Endothelial cell of umbilical vein (primary cell): ENCODE measurements around the gene OR1F1. TPM values are rescaled to one million over a fixed set of nuclear protein-coding genes. Genes with fewer than 3 reads are reported as not detected.

Source experiments
- BruUV-seq: library from RNA; stranded (reverse); fragments of 400-500 nt; replicated peaks from 2 replicates; lab custom pipeline; 2021; lab: Mats Ljungman, UMichigan
- CTCF ChIA-PET: fragments of 300-600, 350-600 bp; sonication (Branson Sonifier 250); formaldehyde crosslinking; loops from one replicate; lab custom pipeline; 2021; ENCODE audit warnings: antibody characterized with exemption, inconsistent platforms; lab: Charles Lee
- POLR2A ChIA-PET: fragments of 300-600, 350-600 bp; sonication (Branson Sonifier 250); formaldehyde crosslinking; loops from one replicate; lab custom pipeline; 2021; ENCODE audit warnings: antibody characterized with exemption, inconsistent platforms; lab: Charles Lee
- DNase-seq: peaks from one replicate; pipeline ENCODE4 v3.0.0-alpha.2; 2011; ENCODE audit warnings: low read depth, low spot score
- FAIRE-seq: peaks from 2 replicates; lab custom pipeline; 2011; peaks lifted over from hg19 to GRCh38; lab: Jason Lieb, UNC
- H2AFZ ChIP-seq: 2 replicates; pipeline ENCODE4 v1.6.0; 2012; ENCODE audit warnings: low read depth, low read length, control low read depth, inconsistent platforms
- H3K27ac ChIP-seq: 2 replicates; pipeline ENCODE4 v1.5.1; 2011; ENCODE audit warnings: low read depth, mild to moderate bottlenecking, control low read depth, low read length, moderate library complexity; ENCODE audit not compliant: insufficient read depth
- H3K27me3 ChIP-seq, 2 experiments: 2 replicates each; pipeline versions ENCODE4 v1.6.0 to v1.6.1; 2011; ENCODE audit warnings: low read length in 2 of 2, mixed read lengths in 1 of 2; ENCODE audit not compliant: control insufficient read depth in 2 of 2, insufficient read depth in 2 of 2
- H3K36me3 ChIP-seq, 2 experiments: 2 replicates in 1 of 2; 3 replicates in 1 of 2; pipeline ENCODE4 v1.5.1; 2011; ENCODE audit warnings: low read length in 2 of 2, mild to moderate bottlenecking in 1 of 2, moderate library complexity in 1 of 2; ENCODE audit not compliant: control insufficient read depth in 2 of 2, insufficient read depth in 2 of 2; ENCODE audit errors: extremely low read depth in 1 of 2
- H3K4me1 ChIP-seq: 3 replicates; pipeline ENCODE4 v1.5.1; 2011; ENCODE audit warnings: mild to moderate bottlenecking, low read length; ENCODE audit not compliant: control insufficient read depth, insufficient read depth; ENCODE audit errors: extremely low read depth
- H3K4me2 ChIP-seq: 2 replicates; pipeline ENCODE4 v1.6.1; 2011; ENCODE audit warnings: low read length, control low read depth, mixed read lengths; ENCODE audit not compliant: insufficient read depth
- H3K4me3 ChIP-seq, 3 experiments: fragments of 200-600 bp in 1 of 3; sonication (generic), shearing (Covaris generic) in 1 of 3; replicated peaks in 1 of 3; 2 replicates each; pipeline ENCODE4 v1.5.1; 2011 to 2016; ENCODE audit warnings: control low read depth in 3 of 3, low read length in 3 of 3, mild to moderate bottlenecking in 2 of 3, inconsistent platforms in 1 of 3, low read depth in 1 of 3, moderate library complexity in 1 of 3; ENCODE audit not compliant: insufficient read depth in 1 of 3
- H3K79me2 ChIP-seq: 2 replicates; pipeline ENCODE4 v1.6.0; 2012; ENCODE audit warnings: low read length, inconsistent platforms; ENCODE audit not compliant: control insufficient read depth, insufficient read depth
- H3K9ac ChIP-seq: replicated peaks from 2 replicates; pipeline ENCODE3; 2011; ENCODE audit warnings: low read length, control low read depth; ENCODE audit not compliant: insufficient read depth; ENCODE audit errors: extremely low read depth
- H3K9me1 ChIP-seq: replicated peaks from 3 replicates; pipeline ENCODE4 v1.6.0; 2011; ENCODE audit warnings: mild to moderate bottlenecking, low read length; ENCODE audit not compliant: control insufficient read depth, insufficient read depth; ENCODE audit errors: extremely low read depth
- H3K9me3 ChIP-seq: replicated peaks from 2 replicates; pipeline ENCODE4 v1.5.1; 2012; ENCODE audit warnings: low read length, inconsistent platforms; ENCODE audit not compliant: control insufficient read depth, insufficient read depth
- H4K20me1 ChIP-seq: replicated peaks from 2 replicates; pipeline ENCODE3; 2011; ENCODE audit warnings: mild to moderate bottlenecking, low read length; ENCODE audit not compliant: control insufficient read depth, insufficient read depth; ENCODE audit errors: extremely low read depth
- EZH2 ChIP-seq: IDR thresholded peaks from 2 replicates; pipeline ENCODE4 v1.6.1; 2012; ENCODE audit warnings: borderline replicate concordance, low read depth, mild to moderate bottlenecking, moderate library complexity, low read length, inconsistent platforms; ENCODE audit not compliant: severe bottlenecking
- FOS ChIP-seq: IDR thresholded peaks from 2 replicates; pipeline ENCODE4 v1.6.1; 2011; ENCODE audit warnings: mild to moderate bottlenecking, low read length, moderate library complexity, borderline replicate concordance; ENCODE audit not compliant: insufficient read depth
- GATA2 ChIP-seq: IDR thresholded peaks from 2 replicates; pipeline ENCODE4 v1.7.0; 2011; ENCODE audit warnings: low read depth, mild to moderate bottlenecking, moderate library complexity, mixed read lengths, low read length; ENCODE audit not compliant: insufficient read length, insufficient read depth
- JUN ChIP-seq: IDR thresholded peaks from 2 replicates; pipeline ENCODE4 v1.6.1; 2011; ENCODE audit warnings: borderline replicate concordance, low read depth; ENCODE audit not compliant: insufficient read length, insufficient read depth
- MYC ChIP-seq: IDR thresholded peaks from one replicate; pipeline ENCODE4 v1.6.1; 2011; ENCODE audit warnings: mild to moderate bottlenecking, low read depth, low read length
- POLR2A ChIP-seq: IDR thresholded peaks from 2 replicates; pipeline ENCODE4 v1.6.1; 2012; ENCODE audit warnings: low read depth, mild to moderate bottlenecking, control low read depth, low read length
- POLR2AphosphoS5 ChIP-seq: IDR thresholded peaks from 2 replicates; pipeline ENCODE4 v1.6.1; 2012; ENCODE audit warnings: low read depth, mild to moderate bottlenecking, control low read depth, low read length, moderate library complexity; ENCODE audit not compliant: insufficient read depth
- dilution Hi-C: fragments of 300-500 bp; cut with MboI; formaldehyde crosslinking; loops from one replicate; pipeline ENCODE4 v1.15.0; 2019; ENCODE audit warnings: low sequenced_read_pairs; ENCODE audit not compliant: extremely low pct_ligation_motif_present
- intact Hi-C: fragments of 100-400 bp; cut with micrococcal nuclease; formaldehyde crosslinking; loops from one replicate; pipeline ENCODE4 v1.10.0; 2022
- polyA plus RNA-seq, 4 experiments: library from polyadenylated mRNA; depleted of rRNA in 3 of 4; stranded (reverse) in 3 of 4; unstranded in 1 of 4; fragments of >200 nt; gene quantifications; 2 replicates each; pipeline versions ENCODE4 v1.2.1 to v1.2.3, GENCODE V29; 2011 to 2012; ENCODE audit warnings: missing spikeins in 1 of 4
- total RNA-seq: library from RNA; stranded (reverse); gene quantifications from 2 replicates; pipeline ENCODE4 v1.2.3, GENCODE V29; 2021
- TF ChIP-seq, protein P1 (sequence below), 2 donors: IDR thresholded peaks; 1 replicate in 1 of 2; 2 replicates in 1 of 2; pipeline ENCODE4 v1.5.1; 2011; ENCODE audit warnings: low read length in 2 of 2, mild to moderate bottlenecking in 2 of 2, moderate library complexity in 2 of 2, control low read depth in 1 of 2, inconsistent platforms in 1 of 2, low read depth in 1 of 2; ENCODE audit not compliant: insufficient read depth in 1 of 2; ENCODE audit errors: extremely low read depth in 1 of 2
- TF ChIP-seq, protein P2 (sequence below): IDR thresholded peaks from 2 replicates; pipeline ENCODE4 v1.6.1; 2011; ENCODE audit not compliant: insufficient read depth, insufficient read length

The OR1F1 gene
- total and polyA plus RNA-seq, 2 donors (not counting 3 experiments of a cell fraction or from before 2014, with no cell fraction given): 0.17 TPM; not detected in 1

DNA sequence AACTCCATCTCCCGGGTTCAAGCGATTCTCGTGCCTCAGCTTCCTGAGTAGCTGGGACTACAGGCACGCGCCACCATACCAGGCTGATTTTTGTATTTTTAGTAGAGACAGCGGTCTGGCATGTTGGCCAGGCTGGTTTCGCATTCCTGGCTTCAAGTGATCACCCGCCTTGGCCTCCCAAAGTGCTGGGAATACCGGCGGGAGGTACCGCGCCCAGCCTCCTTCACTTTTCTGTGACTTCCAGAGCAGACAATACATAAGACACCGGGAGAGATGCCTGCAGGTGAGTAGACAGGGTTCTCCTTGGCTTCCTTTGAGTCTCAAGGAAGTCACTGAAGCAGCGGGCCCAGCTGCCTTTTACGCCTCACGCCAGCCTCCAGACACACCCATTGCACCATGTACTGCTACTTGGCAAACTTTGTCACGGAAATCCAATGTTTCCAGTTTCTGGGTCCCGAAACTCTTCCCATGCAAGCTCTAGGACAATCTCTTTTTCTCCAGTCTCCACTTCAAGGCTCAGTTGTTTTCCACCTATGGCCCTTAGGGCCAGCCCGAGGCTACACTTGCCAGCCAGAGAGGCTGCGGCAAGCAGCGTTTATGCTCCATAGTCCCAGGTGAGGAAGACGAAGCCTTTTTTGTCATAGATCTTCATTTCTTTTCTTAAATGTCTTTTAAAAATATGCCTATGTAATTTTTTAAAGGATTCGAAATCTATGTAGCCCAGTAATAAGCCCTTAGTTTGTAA lies 886 bp upstream of the OR1F1 start:
- POLR2A ChIA-PET: no interaction called here
- Histone ChIP-seq H3K27me3 (no peaks in the 10 kb centered on the region), H3K27ac (no peak overlapping the region), H2AFZ (no peak overlapping the region), H3K9me1 (no peaks in the 10 kb centered on the region), H3K4me2 (no peak overlapping the region), H3K9ac (no peak overlapping the region), H3K9me3 (no peaks in the 10 kb centered on the region), H3K4me1 (peaks cover 29% of the 10 kb centered on the region), H4K20me1 (no peaks in the 10 kb centered on the region), H3K36me3 (no peaks in the 10 kb centered on the region), H3K4me3 (no peak overlapping the region), H3K79me2 (no peaks in the 10 kb centered on the region)
- CTCF ChIA-PET: interaction anchor here (1.1 kb wide), 1 partner anchor 214 kb away, joined by 3 read pairs; the partner anchor contains the start of genes ZNF174 and ZSCAN32
- no TSS peak for BruUV-seq
- intact Hi-C loops: no loop called here
- DNase-seq: no peak
- TF ChIP-seq, protein P1, sequence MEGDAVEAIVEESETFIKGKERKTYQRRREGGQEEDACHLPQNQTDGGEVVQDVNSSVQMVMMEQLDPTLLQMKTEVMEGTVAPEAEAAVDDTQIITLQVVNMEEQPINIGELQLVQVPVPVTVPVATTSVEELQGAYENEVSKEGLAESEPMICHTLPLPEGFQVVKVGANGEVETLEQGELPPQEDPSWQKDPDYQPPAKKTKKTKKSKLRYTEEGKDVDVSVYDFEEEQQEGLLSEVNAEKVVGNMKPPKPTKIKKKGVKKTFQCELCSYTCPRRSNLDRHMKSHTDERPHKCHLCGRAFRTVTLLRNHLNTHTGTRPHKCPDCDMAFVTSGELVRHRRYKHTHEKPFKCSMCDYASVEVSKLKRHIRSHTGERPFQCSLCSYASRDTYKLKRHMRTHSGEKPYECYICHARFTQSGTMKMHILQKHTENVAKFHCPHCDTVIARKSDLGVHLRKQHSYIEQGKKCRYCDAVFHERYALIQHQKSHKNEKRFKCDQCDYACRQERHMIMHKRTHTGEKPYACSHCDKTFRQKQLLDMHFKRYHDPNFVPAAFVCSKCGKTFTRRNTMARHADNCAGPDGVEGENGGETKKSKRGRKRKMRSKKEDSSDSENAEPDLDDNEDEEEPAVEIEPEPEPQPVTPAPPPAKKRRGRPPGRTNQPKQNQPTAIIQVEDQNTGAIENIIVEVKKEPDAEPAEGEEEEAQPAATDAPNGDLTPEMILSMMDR (IDR thresholded peaks at IDR 0.05; ENCODE audit: extremely low read depth in 1 of 2, insufficient read depth in 1 of 2, low read depth in 1 of 2, low read length in 2 of 2): no peak
- TF ChIP-seq MYC (no peak), JUN (no peak), GATA2 (no peak), POLR2AphosphoS5 (no peak), POLR2A (no peak), EZH2 (no peak), FOS (no peak)
- TF ChIP-seq, protein P2, sequence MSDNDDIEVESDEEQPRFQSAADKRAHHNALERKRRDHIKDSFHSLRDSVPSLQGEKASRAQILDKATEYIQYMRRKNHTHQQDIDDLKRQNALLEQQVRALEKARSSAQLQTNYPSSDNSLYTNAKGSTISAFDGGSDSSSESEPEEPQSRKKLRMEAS: no peak
- dilution Hi-C loops: no loop called here
- FAIRE-seq: no peak
